HepG2 (cell line): ENCODE results near the gene VAC14. TPM values are rescaled to one million over a fixed set of nuclear protein-coding genes. Genes with fewer than 3 reads are reported as not detected.
A peak's percentile ranks its signal among the peaks of the same experiment; 100 is the strongest.

ENCODE experiments used
- ARID4A ChIP-seq: sonication (generic); formaldehyde crosslinking; IDR thresholded peaks from 2 replicates; pipeline ENCODE4 v1.5.0; 2020; ENCODE audit warnings: mild to moderate bottlenecking, missing genetic modification reagents, borderline replicate concordance
- ARNT ChIP-seq: fragments of 450-650 bp; IDR thresholded peaks from 2 replicates; pipeline ENCODE4 v1.6.1; 2017
- FOXK1 ChIP-seq: sonication (generic); formaldehyde crosslinking; IDR thresholded peaks from 2 replicates; pipeline ENCODE4 v1.4.0; 2020; ENCODE audit warnings: low read depth, missing genetic modification reagents, borderline replicate concordance
- FUBP1 ChIP-seq: sonication (generic); formaldehyde crosslinking; IDR thresholded peaks from 2 replicates; pipeline ENCODE4 v1.5.1; 2020; ENCODE audit warnings: missing genetic modification reagents, mild to moderate bottlenecking, borderline replicate concordance
- GTF2F1 ChIP-seq: fragments of 150-350 bp; IDR thresholded peaks from 2 replicates; pipeline ENCODE4 v1.6.1; 2014; ENCODE audit warnings: low read length
- MLX ChIP-seq: IDR thresholded peaks from 2 replicates; pipeline ENCODE4 v1.6.1; 2016
- NKX3-1 ChIP-seq: sonication (generic); formaldehyde crosslinking; IDR thresholded peaks from 2 replicates; pipeline ENCODE4 v1.5.0; 2020; ENCODE audit warnings: missing genetic modification reagents
- USF2 ChIP-seq, 2 experiments: sonication (generic) in 1 of 2; formaldehyde crosslinking in 1 of 2; IDR thresholded peaks; 2 replicates each; pipeline versions ENCODE4 v1.5.1 to v1.6.1; 2011 to 2020; ENCODE audit warnings: borderline replicate concordance in 1 of 2, low read depth in 1 of 2, low read length in 1 of 2, mild to moderate bottlenecking in 1 of 2, missing genetic modification reagents in 1 of 2, moderate library complexity in 1 of 2
- ZBTB2 ChIP-seq: sonication (generic); formaldehyde crosslinking; IDR thresholded peaks from 2 replicates; pipeline ENCODE4 v1.8.0; 2022; ENCODE audit warnings: low read depth, missing genetic modification reagents
- ZBTB25 ChIP-seq: IDR thresholded peaks from 2 replicates; pipeline ENCODE4 v1.6.1; 2018; ENCODE audit warnings: missing genetic modification reagents
- ZBTB38 ChIP-seq: sonication (generic); formaldehyde crosslinking; IDR thresholded peaks from 2 replicates; pipeline ENCODE4 v1.5.1; 2020; ENCODE audit warnings: mild to moderate bottlenecking, missing genetic modification reagents
- ZBTB7B ChIP-seq: sonication (generic); formaldehyde crosslinking; IDR thresholded peaks from 2 replicates; pipeline ENCODE4 v1.4.0; 2020; ENCODE audit warnings: missing genetic modification reagents
- ZNF180 ChIP-seq: sonication (generic); formaldehyde crosslinking; IDR thresholded peaks from 2 replicates; pipeline ENCODE4 v1.4.0; 2020; ENCODE audit warnings: low read depth, missing genetic modification reagents, borderline replicate concordance
- ZNF562 ChIP-seq: sonication (generic); formaldehyde crosslinking; IDR thresholded peaks from 2 replicates; pipeline ENCODE4 v1.8.0; 2022; ENCODE audit warnings: missing genetic modification reagents, borderline replicate concordance
- ZNF564 ChIP-seq: sonication (generic); formaldehyde crosslinking; IDR thresholded peaks from 2 replicates; pipeline ENCODE4 v1.8.1; 2023; ENCODE audit warnings: mild to moderate bottlenecking, missing genetic modification reagents
- ZNF598 ChIP-seq: sonication (generic); formaldehyde crosslinking; IDR thresholded peaks from 2 replicates; pipeline ENCODE4 v1.5.1; 2020; ENCODE audit warnings: mild to moderate bottlenecking, missing genetic modification reagents, borderline replicate concordance
- ZNF883 ChIP-seq: sonication (generic); formaldehyde crosslinking; IDR thresholded peaks from 2 replicates; pipeline ENCODE4 v1.5.1; 2020; ENCODE audit warnings: mild to moderate bottlenecking, missing genetic modification reagents; ENCODE audit errors: not compliant biosample characterization
- polyA plus RNA-seq, 8 experiments: library from polyadenylated mRNA; depleted of rRNA in 3 of 8; stranded (reverse) in 7 of 8; unstranded in 1 of 8; fragments of >200 nt; fragmentation: Illumina TruSeq in 4 of 8; extraction: Trizol in 4 of 8; gene quantifications; 2 replicates each; pipeline versions ENCODE4 v1.2.1 to v1.2.3, GENCODE V29; 2011 to 2016; ENCODE audit warnings: low read depth in 4 of 8, missing spikeins in 1 of 8, mixed read lengths in 1 of 8; ENCODE audit not compliant: insufficient read depth in 1 of 8
- total RNA-seq, 5 experiments: library from RNA; depleted of rRNA; stranded (reverse); fragments of >200 nt; fragmentation: Illumina TruSeq; extraction: Trizol; gene quantifications; 2 replicates each; pipeline ENCODE4 v1.2.3, GENCODE V29; 2016; ENCODE audit warnings: low read depth in 1 of 5

The VAC14 gene
- total and polyA plus RNA-seq, 2 of the 13 experiments (the other 11 are each of a cell fraction or from before 2014, with no cell fraction given) = 23.5 to 24.6 TPM

GRCh38 chr16:70746040-70746707 lies 54.8 kb downstream of the VAC14 start (continued):
- TF ChIP-seq MLX (CRISPR knock-in tag) (0 out of 2 replicates have a peak, but pooled peaks have one; percentile 55), ZBTB38 (CRISPR knock-in tag) (0 out of 2 replicates have a peak, but pooled peaks have one; percentile 43), ZNF598 (CRISPR knock-in tag) (no peak), ZBTB25 (CRISPR knock-in tag) (no peak), FUBP1 (CRISPR knock-in tag) (no peak), ZNF562 (CRISPR knock-in tag) (no peak), ARNT (no peak), USF2 (IDR thresholded peaks at IDR 0.05; ENCODE audit: low read depth, low read length) (peak; percentile 94), USF2 (CRISPR knock-in tag; IDR thresholded peaks at IDR 0.05; ENCODE audit: borderline replicate concordance) (peak; percentile 89; the same call in 1 of the 2 replicates), GTF2F1 (no peak), ZBTB2 (CRISPR knock-in tag) (no peak), ZNF564 (CRISPR knock-in tag) (no peak), ZNF883 (peak; percentile 90), FOXK1 (no peak), ZNF180 (CRISPR knock-in tag) (no peak), ZBTB7B (CRISPR knock-in tag) (peak; percentile 74; the same call in 1 of the 2 replicates), ARID4A (CRISPR knock-in tag) (no peak), NKX3-1 (peak; percentile 25)
